ENCODE data around the gene KMT5B.

DNA sequence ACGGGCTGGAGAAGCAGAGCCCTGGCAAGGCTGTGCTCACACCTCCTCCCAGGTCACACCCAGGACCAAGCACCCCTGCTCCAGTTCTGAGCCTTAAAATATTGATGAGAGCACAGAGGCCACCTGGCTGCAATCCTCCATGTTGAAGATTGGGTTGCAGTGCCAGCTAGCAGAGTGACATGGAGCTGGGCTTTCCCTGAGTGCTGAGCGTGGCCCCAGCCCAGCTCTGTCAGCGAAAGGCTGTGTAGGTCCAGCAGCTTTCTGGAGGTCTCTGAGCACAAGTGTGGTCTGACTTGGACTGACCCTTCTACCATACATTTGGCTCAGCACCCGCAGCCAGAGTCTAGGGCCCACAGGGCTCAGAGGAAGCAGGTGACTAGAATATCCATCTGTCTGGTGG lies 87.9 kb downstream of the KMT5B start:
- TF ChIP-seq EZH2 (IDR thresholded peaks at IDR 0.05; ENCODE audit: borderline replicate concordance, control insufficient read depth, low read depth, low read length) (no peak), TBL1XR1 (IDR thresholded peaks at IDR 0.05; ENCODE audit: low read depth, low read length) (no peak), EP300 (IDR thresholded peaks at IDR 0.05; ENCODE audit: borderline replicate concordance in 1 of 2, control insufficient read depth in 1 of 2, low read depth in 2 of 2, low read length in 2 of 2) (no peak), TAF1 (IDR thresholded peaks at IDR 0.05; ENCODE audit: borderline replicate concordance, low read depth, low read length) (no peak), CHD1 (IDR thresholded peaks at IDR 0.05; ENCODE audit: low read depth, low read length) (no peak), POLR2AphosphoS5 (IDR thresholded peaks at IDR 0.05; ENCODE audit: low read length) (no peak), SMAD1 (IDR thresholded peaks at IDR 0.05; ENCODE audit: low read depth, partially characterized antibody) (no peak), ZNF24 (IDR thresholded peaks at IDR 0.05) (no peak)
- TF ChIP-seq, protein P1, sequence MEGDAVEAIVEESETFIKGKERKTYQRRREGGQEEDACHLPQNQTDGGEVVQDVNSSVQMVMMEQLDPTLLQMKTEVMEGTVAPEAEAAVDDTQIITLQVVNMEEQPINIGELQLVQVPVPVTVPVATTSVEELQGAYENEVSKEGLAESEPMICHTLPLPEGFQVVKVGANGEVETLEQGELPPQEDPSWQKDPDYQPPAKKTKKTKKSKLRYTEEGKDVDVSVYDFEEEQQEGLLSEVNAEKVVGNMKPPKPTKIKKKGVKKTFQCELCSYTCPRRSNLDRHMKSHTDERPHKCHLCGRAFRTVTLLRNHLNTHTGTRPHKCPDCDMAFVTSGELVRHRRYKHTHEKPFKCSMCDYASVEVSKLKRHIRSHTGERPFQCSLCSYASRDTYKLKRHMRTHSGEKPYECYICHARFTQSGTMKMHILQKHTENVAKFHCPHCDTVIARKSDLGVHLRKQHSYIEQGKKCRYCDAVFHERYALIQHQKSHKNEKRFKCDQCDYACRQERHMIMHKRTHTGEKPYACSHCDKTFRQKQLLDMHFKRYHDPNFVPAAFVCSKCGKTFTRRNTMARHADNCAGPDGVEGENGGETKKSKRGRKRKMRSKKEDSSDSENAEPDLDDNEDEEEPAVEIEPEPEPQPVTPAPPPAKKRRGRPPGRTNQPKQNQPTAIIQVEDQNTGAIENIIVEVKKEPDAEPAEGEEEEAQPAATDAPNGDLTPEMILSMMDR (IDR thresholded peaks at IDR 0.05 in 2 of 3, conservative IDR thresholded peaks at IDR 0.05 in 1 of 3; ENCODE audit: control insufficient read depth in 2 of 3, extremely low read depth in 1 of 3, insufficient read depth in 1 of 3, low read depth in 3 of 3, low read length in 3 of 3): no peak
- TF ChIP-seq, protein P2, sequence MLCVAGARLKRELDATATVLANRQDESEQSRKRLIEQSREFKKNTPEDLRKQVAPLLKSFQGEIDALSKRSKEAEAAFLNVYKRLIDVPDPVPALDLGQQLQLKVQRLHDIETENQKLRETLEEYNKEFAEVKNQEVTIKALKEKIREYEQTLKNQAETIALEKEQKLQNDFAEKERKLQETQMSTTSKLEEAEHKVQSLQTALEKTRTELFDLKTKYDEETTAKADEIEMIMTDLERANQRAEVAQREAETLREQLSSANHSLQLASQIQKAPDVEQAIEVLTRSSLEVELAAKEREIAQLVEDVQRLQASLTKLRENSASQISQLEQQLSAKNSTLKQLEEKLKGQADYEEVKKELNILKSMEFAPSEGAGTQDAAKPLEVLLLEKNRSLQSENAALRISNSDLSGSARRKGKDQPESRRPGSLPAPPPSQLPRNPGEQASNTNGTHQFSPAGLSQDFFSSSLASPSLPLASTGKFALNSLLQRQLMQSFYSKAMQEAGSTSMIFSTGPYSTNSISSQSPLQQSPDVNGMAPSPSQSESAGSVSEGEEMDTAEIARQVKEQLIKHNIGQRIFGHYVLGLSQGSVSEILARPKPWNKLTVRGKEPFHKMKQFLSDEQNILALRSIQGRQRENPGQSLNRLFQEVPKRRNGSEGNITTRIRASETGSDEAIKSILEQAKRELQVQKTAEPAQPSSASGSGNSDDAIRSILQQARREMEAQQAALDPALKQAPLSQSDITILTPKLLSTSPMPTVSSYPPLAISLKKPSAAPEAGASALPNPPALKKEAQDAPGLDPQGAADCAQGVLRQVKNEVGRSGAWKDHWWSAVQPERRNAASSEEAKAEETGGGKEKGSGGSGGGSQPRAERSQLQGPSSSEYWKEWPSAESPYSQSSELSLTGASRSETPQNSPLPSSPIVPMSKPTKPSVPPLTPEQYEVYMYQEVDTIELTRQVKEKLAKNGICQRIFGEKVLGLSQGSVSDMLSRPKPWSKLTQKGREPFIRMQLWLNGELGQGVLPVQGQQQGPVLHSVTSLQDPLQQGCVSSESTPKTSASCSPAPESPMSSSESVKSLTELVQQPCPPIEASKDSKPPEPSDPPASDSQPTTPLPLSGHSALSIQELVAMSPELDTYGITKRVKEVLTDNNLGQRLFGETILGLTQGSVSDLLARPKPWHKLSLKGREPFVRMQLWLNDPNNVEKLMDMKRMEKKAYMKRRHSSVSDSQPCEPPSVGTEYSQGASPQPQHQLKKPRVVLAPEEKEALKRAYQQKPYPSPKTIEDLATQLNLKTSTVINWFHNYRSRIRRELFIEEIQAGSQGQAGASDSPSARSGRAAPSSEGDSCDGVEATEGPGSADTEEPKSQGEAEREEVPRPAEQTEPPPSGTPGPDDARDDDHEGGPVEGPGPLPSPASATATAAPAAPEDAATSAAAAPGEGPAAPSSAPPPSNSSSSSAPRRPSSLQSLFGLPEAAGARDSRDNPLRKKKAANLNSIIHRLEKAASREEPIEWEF (IDR thresholded peaks at IDR 0.05; ENCODE audit: insufficient replicate concordance, low read depth, low read length): no peak
- TF ChIP-seq, protein P3, sequence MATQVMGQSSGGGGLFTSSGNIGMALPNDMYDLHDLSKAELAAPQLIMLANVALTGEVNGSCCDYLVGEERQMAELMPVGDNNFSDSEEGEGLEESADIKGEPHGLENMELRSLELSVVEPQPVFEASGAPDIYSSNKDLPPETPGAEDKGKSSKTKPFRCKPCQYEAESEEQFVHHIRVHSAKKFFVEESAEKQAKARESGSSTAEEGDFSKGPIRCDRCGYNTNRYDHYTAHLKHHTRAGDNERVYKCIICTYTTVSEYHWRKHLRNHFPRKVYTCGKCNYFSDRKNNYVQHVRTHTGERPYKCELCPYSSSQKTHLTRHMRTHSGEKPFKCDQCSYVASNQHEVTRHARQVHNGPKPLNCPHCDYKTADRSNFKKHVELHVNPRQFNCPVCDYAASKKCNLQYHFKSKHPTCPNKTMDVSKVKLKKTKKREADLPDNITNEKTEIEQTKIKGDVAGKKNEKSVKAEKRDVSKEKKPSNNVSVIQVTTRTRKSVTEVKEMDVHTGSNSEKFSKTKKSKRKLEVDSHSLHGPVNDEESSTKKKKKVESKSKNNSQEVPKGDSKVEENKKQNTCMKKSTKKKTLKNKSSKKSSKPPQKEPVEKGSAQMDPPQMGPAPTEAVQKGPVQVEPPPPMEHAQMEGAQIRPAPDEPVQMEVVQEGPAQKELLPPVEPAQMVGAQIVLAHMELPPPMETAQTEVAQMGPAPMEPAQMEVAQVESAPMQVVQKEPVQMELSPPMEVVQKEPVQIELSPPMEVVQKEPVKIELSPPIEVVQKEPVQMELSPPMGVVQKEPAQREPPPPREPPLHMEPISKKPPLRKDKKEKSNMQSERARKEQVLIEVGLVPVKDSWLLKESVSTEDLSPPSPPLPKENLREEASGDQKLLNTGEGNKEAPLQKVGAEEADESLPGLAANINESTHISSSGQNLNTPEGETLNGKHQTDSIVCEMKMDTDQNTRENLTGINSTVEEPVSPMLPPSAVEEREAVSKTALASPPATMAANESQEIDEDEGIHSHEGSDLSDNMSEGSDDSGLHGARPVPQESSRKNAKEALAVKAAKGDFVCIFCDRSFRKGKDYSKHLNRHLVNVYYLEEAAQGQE (IDR thresholded peaks at IDR 0.05; ENCODE audit: low read depth, low read length): no peak
